Testis (tissue), 3 donors: ENCODE measurements around the gene STRAP. TPM values are rescaled to one million over a fixed set of nuclear protein-coding genes. Genes with fewer than 3 reads are reported as not detected.

Experiments used
- DNase-seq: peaks from one replicate; pipeline ENCODE4 v3.0.0-alpha.2; 2019
- H3K27ac ChIP-seq, 2 donors: fragments of 200-600 bp; sonication (generic); one replicate each; pipeline ENCODE4 v1.5.1; 2019
- H3K27me3 ChIP-seq: fragments of 200-600 bp; sonication (generic); one replicate; pipeline ENCODE4 v1.5.1; 2019
- H3K36me3 ChIP-seq: fragments of 200-600 bp; sonication (generic); one replicate; pipeline ENCODE4 v1.5.1; 2017; ENCODE audit warnings: low read depth; ENCODE audit errors: missing control alignments
- H3K4me1 ChIP-seq: fragments of 200-600 bp; sonication (generic); one replicate; pipeline ENCODE4 v1.5.1; 2019
- H3K4me3 ChIP-seq, 2 donors: fragments of 200-600 bp; sonication (generic); one replicate each; pipeline ENCODE4 v1.5.1; 2017 to 2019
- H3K9me3 ChIP-seq: fragments of 200-600 bp; sonication (generic); one replicate; pipeline ENCODE4 v1.5.1; 2017
- POLR2A ChIP-seq: fragments of 450-650 bp; IDR thresholded peaks from one replicate; pipeline ENCODE4 v1.6.1; 2017; ENCODE audit warnings: antibody characterized with exemption, mild to moderate bottlenecking, moderate library complexity
- WGBS, 2 donors: methylation state at CpG; one replicate each; pipeline ENCODE4 v1.1.5; 2018; 5-methylcytosine and 5-hydroxymethylcytosine counted together
- intact Hi-C: fragments of 100-400 bp; cut with DNase I; formaldehyde crosslinking; loops from one replicate; pipeline ENCODE4 v1.15.1; 2023; ENCODE audit warnings: low total_unique reads
- polyA plus RNA-seq: library from polyadenylated mRNA; stranded (reverse); fragments of 350-450 nt; fragmentation: Illumina TruSeq; extraction: RNeasy Lipid Tissue Mini Kit (QIAGEN cat#74804); gene quantifications from one replicate; pipeline ENCODE4 v1.2.3, GENCODE V29; 2014; ENCODE audit warnings: low read depth, low replicate concordance; ENCODE audit not compliant: insufficient read depth
- total RNA-seq, 2 donors: library from RNA; depleted of rRNA; stranded (reverse); fragments of >200 nt; gene quantifications; one replicate each; pipeline ENCODE4 v1.2.3, GENCODE V29; 2016
- TF ChIP-seq, protein P1 (sequence below), 3 experiments: fragments of 450-650 bp in 2 of 3; fragments of 200-600 bp in 1 of 3; sonication (generic) in 1 of 3; IDR thresholded peaks; one replicate each; pipeline ENCODE4 v1.5.1; 2016 to 2019; ENCODE audit warnings: antibody characterized with exemption in 3 of 3, mild to moderate bottlenecking in 2 of 3, moderate library complexity in 1 of 3

STRAP gene
- total and polyA plus RNA-seq, 3 donors from 2014 or later: 57.0 to 123 (median 76.6) TPM

DNA sequence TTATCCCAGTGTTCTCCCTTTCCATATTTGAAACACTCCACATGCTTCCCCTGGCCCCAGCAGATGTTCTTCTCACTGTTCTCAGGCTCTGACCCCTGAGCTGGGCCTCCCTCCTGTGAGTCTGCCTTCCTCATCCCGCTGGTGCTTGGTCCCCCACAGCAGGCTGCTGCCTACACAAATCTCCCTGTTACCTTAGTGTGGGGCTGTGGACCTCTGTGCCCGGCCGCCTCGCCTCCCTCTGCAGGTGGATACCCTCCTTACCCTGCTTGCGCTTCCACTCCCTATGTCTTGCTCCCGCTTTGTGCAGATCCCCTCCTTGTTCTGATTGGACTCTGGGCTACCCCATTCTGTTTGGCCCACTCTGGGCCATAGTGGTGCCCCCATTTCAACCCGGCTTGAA is 35.9 kb downstream of the STRAP start:
- Histone ChIP-seq H3K4me3 (no peak overlapping the region), H3K9me3 (no peaks in the 10 kb centered on the region), H3K27ac (no peak overlapping the region), H3K27me3 (no peaks in the 10 kb centered on the region), H3K4me1 (peaks cover 17% of the 10 kb centered on the region), H3K36me3 (no peaks in the 10 kb centered on the region)
- WGBS, 2 donors: 91 to 94% methylated on average over 7 of the region's 7 CpGs
- no peak for DNase-seq
- TF ChIP-seq POLR2A: no peak
- TF ChIP-seq, protein P1, sequence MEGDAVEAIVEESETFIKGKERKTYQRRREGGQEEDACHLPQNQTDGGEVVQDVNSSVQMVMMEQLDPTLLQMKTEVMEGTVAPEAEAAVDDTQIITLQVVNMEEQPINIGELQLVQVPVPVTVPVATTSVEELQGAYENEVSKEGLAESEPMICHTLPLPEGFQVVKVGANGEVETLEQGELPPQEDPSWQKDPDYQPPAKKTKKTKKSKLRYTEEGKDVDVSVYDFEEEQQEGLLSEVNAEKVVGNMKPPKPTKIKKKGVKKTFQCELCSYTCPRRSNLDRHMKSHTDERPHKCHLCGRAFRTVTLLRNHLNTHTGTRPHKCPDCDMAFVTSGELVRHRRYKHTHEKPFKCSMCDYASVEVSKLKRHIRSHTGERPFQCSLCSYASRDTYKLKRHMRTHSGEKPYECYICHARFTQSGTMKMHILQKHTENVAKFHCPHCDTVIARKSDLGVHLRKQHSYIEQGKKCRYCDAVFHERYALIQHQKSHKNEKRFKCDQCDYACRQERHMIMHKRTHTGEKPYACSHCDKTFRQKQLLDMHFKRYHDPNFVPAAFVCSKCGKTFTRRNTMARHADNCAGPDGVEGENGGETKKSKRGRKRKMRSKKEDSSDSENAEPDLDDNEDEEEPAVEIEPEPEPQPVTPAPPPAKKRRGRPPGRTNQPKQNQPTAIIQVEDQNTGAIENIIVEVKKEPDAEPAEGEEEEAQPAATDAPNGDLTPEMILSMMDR (IDR thresholded peaks at IDR 0.05): no peak
- intact Hi-C loops: no loop called here

DNA sequence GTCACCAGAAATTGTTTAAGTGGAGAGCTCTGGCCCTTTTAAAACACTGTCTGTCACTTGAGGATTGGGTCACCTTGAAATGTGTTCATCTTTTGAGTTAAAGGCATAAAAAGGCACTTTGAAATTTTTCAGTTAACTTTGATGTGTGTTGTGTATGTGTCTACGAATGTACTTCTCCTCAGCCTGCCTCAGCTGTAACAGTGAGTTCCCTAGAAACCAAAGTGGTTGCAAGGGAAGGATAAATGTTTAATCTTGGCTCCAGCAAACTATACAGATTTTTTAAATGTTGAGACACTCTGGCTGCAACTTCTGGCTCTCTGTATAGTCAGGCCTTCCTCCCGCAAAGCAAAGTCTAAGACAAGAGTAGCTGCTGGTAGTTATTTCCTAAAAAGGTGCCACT is 37.2 kb downstream of the STRAP start:
- Histone ChIP-seq H3K9me3 (no peaks in the 10 kb centered on the region), H3K4me1 (peaks cover 12% of the 10 kb centered on the region), H3K4me3 (no peak overlapping the region), H3K36me3 (no peaks in the 10 kb centered on the region), H3K27me3 (no peaks in the 10 kb centered on the region), H3K27ac (no peak overlapping the region)
- intact Hi-C loops: no loop called here
- 64 to 71% methylated on average over 2 of the region's 2 CpGs for WGBS, 2 donors
- TF ChIP-seq, protein P1 (IDR thresholded peaks at IDR 0.05): no peak
- DNase-seq: no peak

DNA sequence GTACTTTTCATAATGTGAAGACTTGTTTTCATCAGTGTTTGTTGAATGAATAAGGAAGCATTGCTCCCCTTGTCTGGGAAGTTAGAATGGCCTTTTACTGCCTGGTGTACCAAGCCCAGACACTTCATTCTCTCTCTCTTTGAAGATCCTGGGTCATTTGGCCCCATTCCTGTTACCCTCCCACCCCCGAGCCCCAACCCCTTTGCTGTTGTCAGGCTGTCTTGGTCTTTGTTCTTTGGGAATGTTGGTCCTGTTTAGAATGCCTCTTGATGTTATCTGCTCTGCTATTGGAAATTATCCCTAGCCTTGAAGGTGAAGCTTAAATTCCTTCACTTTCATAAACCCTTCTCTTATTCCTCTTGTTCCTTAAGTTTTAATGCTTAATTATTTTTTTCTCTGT is 42.8 kb downstream of the STRAP start:
- no peaks in the 10 kb centered on the region for H3K9me3 ChIP-seq
- H3K27ac ChIP-seq: no peak overlapping the region
- no peaks in the 10 kb centered on the region for H3K4me1 ChIP-seq
- H3K27me3 ChIP-seq: no peaks in the 10 kb centered on the region
- TF ChIP-seq, protein P1 (IDR thresholded peaks at IDR 0.05): no peak
- no peak for TF ChIP-seq POLR2A
- H3K36me3 ChIP-seq: no peaks in the 10 kb centered on the region
- WGBS, 2 donors: 91 to 100% methylated on average over 1 of the region's 1 CpG
- intact Hi-C loops: no loop called here
- no peak overlapping the region for H3K4me3 ChIP-seq
- DNase-seq: no peak

DNA sequence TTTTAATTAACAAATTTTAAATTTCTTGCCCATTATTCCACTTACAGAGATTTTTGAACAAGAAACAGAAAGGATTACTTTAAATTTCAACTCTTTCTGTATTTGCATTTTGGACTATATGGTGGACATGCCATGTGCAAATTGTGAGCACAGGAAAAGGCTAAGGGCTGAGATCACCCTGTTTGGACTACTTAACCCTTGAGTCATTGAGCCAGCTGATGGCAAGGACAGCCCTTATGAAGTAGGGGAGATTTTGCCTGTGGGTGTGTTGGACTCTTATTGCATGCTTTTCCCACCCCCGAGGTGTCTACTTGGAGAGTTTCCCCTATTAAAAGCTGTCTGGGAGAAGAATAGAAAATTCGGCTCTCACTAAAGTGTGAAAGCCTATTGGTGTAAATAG is 46.2 kb downstream of the STRAP start:
- H3K27ac ChIP-seq: no peak overlapping the region
- no peaks in the 10 kb centered on the region for H3K36me3 ChIP-seq
- H3K4me1 ChIP-seq: no peaks in the 10 kb centered on the region
- no peak for TF ChIP-seq POLR2A
- TF ChIP-seq, protein P1 (IDR thresholded peaks at IDR 0.05): no peak
- 50 to 65% methylated on average over 2 of the region's 2 CpGs for WGBS, 2 donors
- H3K27me3 ChIP-seq: no peaks in the 10 kb centered on the region
- DNase-seq: no peak
- H3K4me3 ChIP-seq: no peak overlapping the region
- intact Hi-C loops: no loop called here
- no peaks in the 10 kb centered on the region for H3K9me3 ChIP-seq

DNA sequence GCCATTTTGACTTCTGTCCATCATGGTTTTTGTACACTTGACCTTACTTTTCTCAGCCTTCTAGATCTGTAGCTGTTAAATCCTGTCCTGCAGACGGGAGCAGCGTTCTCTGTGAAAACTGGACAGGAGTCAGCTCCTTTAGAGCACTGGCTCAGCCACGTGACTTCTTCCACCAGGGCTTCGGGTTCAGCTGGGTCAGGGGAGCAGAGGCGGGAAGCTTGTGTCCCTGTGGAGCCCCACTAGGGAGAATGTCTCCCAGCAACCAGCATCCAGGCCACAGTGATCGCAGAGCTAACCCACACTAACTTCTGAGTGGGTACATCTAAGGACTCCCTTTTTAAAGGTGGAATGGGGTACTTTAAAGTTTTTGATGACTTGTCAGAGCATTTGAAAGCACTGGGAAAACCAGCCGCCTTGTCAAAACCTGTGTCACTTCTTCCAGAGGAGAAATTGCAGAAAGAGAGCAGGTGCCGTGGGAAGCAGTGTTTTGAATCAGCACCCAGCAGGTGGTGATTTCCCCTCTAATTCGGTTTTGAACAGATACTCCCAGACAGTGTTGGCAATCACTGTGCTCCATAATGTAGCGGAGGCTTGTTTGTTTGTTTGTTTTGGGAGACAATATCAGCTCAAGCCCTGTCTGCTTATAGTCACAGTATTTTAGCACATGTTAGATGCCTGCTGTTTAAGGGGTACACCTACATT is 46.8 kb downstream of the STRAP start:
- DNase-seq: peak; percentile 26
- WGBS, 2 donors: 55 to 60% methylated on average over 10 of the region's 10 CpGs
- H3K9me3 ChIP-seq: no peaks in the 10 kb centered on the region
- H3K27me3 ChIP-seq: no peaks in the 10 kb centered on the region
- intact Hi-C loops: no loop called here
- H3K27ac ChIP-seq: no peak overlapping the region
- no peak overlapping the region for H3K4me3 ChIP-seq
- no peaks in the 10 kb centered on the region for H3K36me3 ChIP-seq
- TF ChIP-seq, protein P1 (IDR thresholded peaks at IDR 0.05): no peak
- no peak for TF ChIP-seq POLR2A
- no peaks in the 10 kb centered on the region for H3K4me1 ChIP-seq
